DOHH2 (cell line): ENCODE data around the gene TCF7.

Source experiments
- H3F3A ChIP-seq: fragments of 200-600 bp; sonication (generic), shearing (Covaris generic); 2 replicates; pipeline ENCODE4 v1.6.0; 2016; ENCODE audit warnings: antibody characterized with exemption, mild to moderate bottlenecking; ENCODE audit not compliant: control insufficient read depth, insufficient read depth
- H3K27ac ChIP-seq: fragments of 200-600 bp; sonication (generic); 2 replicates; pipeline ENCODE4 v1.5.1; 2014; ENCODE audit warnings: low read depth, mild to moderate bottlenecking, low read length, moderate library complexity
- H3K27me3 ChIP-seq: fragments of 200-600 bp; sonication (generic); 2 replicates; pipeline ENCODE4 v1.6.1; 2014; ENCODE audit warnings: mild to moderate bottlenecking, low read length, mixed read lengths; ENCODE audit not compliant: control insufficient read depth
- H3K36me3 ChIP-seq: fragments of 200-600 bp; sonication (generic); 2 replicates; pipeline ENCODE4 v1.6.1; 2014; ENCODE audit warnings: mild to moderate bottlenecking, low read length, moderate library complexity, mixed read lengths; ENCODE audit not compliant: control insufficient read depth
- H3K4me1 ChIP-seq: fragments of 200-600 bp; sonication (generic); 2 replicates; pipeline ENCODE4 v1.6.1; 2014; ENCODE audit warnings: mild to moderate bottlenecking, low read length, mixed read lengths; ENCODE audit not compliant: control insufficient read depth
- H3K4me2 ChIP-seq: fragments of 200-600 bp; sonication (generic); 2 replicates; pipeline ENCODE4 v1.6.0; 2014; ENCODE audit warnings: mild to moderate bottlenecking, low read length, moderate library complexity
- H3K4me3 ChIP-seq: fragments of 200-600 bp; sonication (generic); 2 replicates; pipeline ENCODE4 v1.5.1; 2014; ENCODE audit warnings: mild to moderate bottlenecking, low read length, mixed read lengths
- H3K79me2 ChIP-seq: fragments of 200-600 bp; sonication (generic); 2 replicates; pipeline ENCODE4 v1.6.1; 2014; ENCODE audit warnings: mild to moderate bottlenecking, low read length, mixed read lengths; ENCODE audit not compliant: control insufficient read depth
- H3K9me2 ChIP-seq: fragments of 200-600 bp; sonication (generic); replicated peaks from 2 replicates; pipeline ENCODE4 v1.6.1; 2014; ENCODE audit warnings: mild to moderate bottlenecking, low read length, mixed read lengths; ENCODE audit not compliant: control insufficient read depth
- H3K9me3 ChIP-seq: fragments of 200-600 bp; sonication (generic); 2 replicates; pipeline ENCODE4 v1.6.1; 2014; ENCODE audit warnings: antibody characterized with exemption, low read length, mixed read lengths; ENCODE audit not compliant: control insufficient read depth, insufficient read depth
- H4K20me1 ChIP-seq: fragments of 200-600 bp; sonication (generic); 2 replicates; pipeline ENCODE4 v1.6.0; 2014; ENCODE audit warnings: low read depth, mild to moderate bottlenecking, antibody characterized with exemption, low read length, moderate library complexity; ENCODE audit not compliant: control insufficient read depth, insufficient read depth
- EZH2phosphoT487 ChIP-seq: fragments of 200-600 bp; sonication (generic); IDR thresholded peaks from 2 replicates; pipeline ENCODE4 v1.6.1; 2017; ENCODE audit warnings: borderline replicate concordance, mild to moderate bottlenecking, antibody characterized with exemption, low read length, moderate library complexity, mixed read lengths
- TF ChIP-seq, protein P1 (sequence below): fragments of 200-600 bp; sonication (generic); IDR thresholded peaks from one replicate; pipeline ENCODE4 v1.5.1; 2014; ENCODE audit warnings: antibody characterized with exemption, mild to moderate bottlenecking, low read depth, low read length; ENCODE audit not compliant: poor library complexity, severe bottlenecking

TCF7 gene

DNA sequence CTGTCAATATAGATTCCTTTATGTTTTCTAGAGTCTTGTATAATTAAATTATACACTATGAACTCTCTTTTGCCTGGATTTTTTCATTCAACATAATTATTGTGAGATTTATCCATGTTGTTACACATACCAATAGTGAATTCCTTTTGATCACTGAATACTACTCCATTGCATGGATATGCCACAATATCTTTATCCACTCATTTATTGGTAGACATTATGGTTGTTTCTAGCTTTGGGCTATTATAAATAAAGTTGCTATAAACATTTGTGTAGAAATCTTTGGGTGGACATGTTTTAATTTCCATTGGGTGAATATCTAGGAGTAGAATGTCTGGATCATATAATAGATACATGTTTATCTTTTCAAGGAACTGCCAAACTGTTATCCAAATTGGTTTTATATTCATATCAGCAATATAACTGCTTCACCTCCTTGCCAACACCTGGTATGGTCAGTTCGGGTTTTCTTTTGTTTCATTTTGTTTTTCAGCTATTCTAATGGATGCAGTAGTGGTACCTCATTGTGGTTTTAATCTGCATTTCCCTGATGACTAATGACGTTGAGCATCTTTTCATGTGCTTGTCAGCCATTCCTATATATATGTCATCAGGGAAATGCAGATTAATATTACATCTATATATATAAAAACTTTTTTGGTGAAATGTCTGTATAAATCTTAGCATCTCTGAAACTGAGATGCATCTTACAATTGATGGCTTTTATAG, 32.1 kb upstream of the TCF7 start:
- Histone ChIP-seq H3K27me3 (peaks cover 34% of the 10 kb centered on the region), H3K4me3 (no peak overlapping the region), H3K79me2 (no peaks in the 10 kb centered on the region)

DNA sequence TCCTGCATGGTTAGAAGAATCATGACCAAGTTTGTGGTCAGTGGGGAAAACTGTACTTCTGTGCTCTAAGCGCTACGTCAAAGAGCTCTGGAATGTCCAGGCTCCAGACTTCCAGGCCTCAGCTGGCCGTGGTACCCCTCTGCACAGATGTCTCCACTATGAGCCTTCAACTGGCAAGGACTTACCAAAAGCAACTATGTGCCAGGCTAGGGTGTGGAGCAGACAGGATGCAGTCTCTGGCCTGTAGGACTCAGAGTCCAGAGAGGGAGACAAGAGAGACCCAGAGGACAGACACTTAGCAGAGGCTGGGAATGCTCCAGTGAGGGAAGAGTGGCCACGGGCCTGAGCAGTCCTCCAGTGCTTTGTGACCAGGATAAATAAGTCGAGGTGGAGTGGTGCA, 31.0 kb upstream of the TCF7 start:
- Histone ChIP-seq H3K9me3 (no peaks in the 10 kb centered on the region), H3K4me2 (no peak overlapping the region), H3K27me3 (peaks cover 34% of the 10 kb centered on the region), H3F3A (no peaks in the 10 kb centered on the region), H3K79me2 (no peaks in the 10 kb centered on the region), H3K4me1 (no peaks in the 10 kb centered on the region), H3K36me3 (no peaks in the 10 kb centered on the region), H4K20me1 (no peaks in the 10 kb centered on the region), H3K27ac (no peak overlapping the region), H3K9me2 (no peaks in the 10 kb centered on the region), H3K4me3 (no peak overlapping the region)
- TF ChIP-seq, protein P1, sequence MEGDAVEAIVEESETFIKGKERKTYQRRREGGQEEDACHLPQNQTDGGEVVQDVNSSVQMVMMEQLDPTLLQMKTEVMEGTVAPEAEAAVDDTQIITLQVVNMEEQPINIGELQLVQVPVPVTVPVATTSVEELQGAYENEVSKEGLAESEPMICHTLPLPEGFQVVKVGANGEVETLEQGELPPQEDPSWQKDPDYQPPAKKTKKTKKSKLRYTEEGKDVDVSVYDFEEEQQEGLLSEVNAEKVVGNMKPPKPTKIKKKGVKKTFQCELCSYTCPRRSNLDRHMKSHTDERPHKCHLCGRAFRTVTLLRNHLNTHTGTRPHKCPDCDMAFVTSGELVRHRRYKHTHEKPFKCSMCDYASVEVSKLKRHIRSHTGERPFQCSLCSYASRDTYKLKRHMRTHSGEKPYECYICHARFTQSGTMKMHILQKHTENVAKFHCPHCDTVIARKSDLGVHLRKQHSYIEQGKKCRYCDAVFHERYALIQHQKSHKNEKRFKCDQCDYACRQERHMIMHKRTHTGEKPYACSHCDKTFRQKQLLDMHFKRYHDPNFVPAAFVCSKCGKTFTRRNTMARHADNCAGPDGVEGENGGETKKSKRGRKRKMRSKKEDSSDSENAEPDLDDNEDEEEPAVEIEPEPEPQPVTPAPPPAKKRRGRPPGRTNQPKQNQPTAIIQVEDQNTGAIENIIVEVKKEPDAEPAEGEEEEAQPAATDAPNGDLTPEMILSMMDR, result no peak
- no peak for TF ChIP-seq EZH2phosphoT487

More for the DNA sequence above, 32.1 kb upstream of the TCF7 start:
- H3F3A ChIP-seq, result no peaks in the 10 kb centered on the region
- no peaks in the 10 kb centered on the region for H3K4me1 ChIP-seq
- H3K9me2 ChIP-seq, result no peaks in the 10 kb centered on the region
- no peaks in the 10 kb centered on the region for H3K9me3 ChIP-seq
- TF ChIP-seq, protein P1, result no peak
- TF ChIP-seq EZH2phosphoT487, result no peak
- no peak overlapping the region for H3K4me2 ChIP-seq
- no peaks in the 10 kb centered on the region for H3K36me3 ChIP-seq
- H3K27ac ChIP-seq, result no peak overlapping the region
- no peaks in the 10 kb centered on the region for H4K20me1 ChIP-seq

DNA sequence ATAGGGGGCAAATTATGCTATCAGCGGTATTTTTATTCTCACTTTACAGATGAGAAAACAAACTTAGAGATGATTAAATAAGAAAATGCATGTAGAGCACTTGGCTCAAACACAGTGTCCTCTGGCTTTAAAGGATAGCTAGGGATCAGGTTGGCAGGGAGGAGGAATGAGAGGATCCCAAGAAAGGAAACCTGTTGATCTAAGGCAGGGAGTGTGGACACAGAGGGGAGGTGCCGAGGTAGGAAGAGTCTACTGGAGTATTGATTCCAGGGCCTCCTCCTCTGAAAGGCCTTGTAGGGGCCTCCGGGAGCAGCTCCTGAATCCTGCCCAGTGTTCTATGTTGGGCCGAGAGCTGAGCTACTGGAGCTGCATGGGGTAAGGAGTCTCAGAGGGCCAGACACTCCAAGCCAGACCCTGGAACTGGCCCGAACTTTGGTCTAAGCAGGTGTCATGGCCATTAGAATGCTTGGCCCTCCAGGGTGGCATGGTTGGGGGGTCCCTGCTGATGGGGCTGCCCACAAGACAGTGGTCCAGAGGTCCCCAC, 30.4 kb upstream of the TCF7 start:
- Histone ChIP-seq H3K4me2 (no peak overlapping the region), H3K9me2 (no peaks in the 10 kb centered on the region), H3K27me3 (peaks cover 34% of the 10 kb centered on the region)

More for the DNA sequence above, 30.4 kb upstream of the TCF7 start:
- Histone ChIP-seq H3K36me3 (no peaks in the 10 kb centered on the region), H3K27ac (no peak overlapping the region), H4K20me1 (0 out of 2 replicates have a peak, but pooled peaks cover 3% of the 10 kb centered on the region), H3K79me2 (no peaks in the 10 kb centered on the region), H3F3A (no peaks in the 10 kb centered on the region), H3K4me1 (no peaks in the 10 kb centered on the region), H3K9me3 (no peaks in the 10 kb centered on the region), H3K4me3 (no peak overlapping the region)
- TF ChIP-seq EZH2phosphoT487, result no peak
- TF ChIP-seq, protein P1, result no peak
